ENCODE data around the gene SMYD3. TPM values are rescaled to one million over a fixed set of nuclear protein-coding genes. Genes with fewer than 3 reads are reported as not detected.
A peak's percentile ranks its signal among the peaks of the same experiment; 100 is the strongest.

Gene SMYD3
- total RNA-seq, 1 experiment from 2014 or later: 25.5 TPM

DNA sequence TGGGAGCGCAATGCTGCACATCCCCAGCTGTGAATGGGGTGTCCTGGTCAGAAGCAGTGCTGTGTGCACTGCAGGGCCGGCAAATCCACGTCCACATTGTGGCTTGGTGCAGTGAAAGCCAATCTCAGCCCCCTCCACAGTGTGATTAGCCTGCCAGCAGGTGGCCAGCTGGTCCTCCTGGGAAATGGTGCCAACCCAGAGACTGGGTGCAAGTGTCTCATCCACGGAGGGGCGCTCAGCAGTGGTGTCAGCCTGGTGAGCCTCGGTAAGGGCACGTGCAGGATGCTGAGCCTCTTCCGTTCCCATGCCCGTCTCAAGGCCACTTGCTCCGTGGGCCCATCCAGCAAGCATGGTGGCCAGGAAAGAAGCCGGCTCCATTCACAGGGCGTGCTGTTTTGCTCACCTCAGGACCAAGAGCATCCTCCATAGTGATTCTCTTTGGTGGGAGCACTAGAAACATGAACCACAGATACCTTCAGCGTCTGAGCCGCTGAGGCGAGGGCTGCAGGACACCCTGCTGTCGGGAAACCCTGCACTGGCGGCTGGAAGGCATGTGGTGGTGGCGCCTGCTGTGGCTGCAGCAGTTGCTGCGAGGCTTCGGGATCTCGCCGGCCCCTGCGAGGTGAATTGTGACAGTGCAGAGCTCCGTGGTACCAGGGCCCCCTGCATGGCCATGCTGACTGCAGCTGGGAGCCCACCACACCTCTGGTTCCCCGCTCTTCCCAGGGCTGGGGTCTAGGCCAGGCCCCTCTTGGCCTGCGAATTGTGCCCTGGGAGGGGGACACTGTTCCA lies 2.0 kb upstream of the SMYD3 start:
- Mint-ChIP-seq H3K27ac (no peak overlapping the region), H3K36me3 (ENCODE audit: insufficient read depth in 1 of 3, low read depth in 3 of 3) (peaks cover 0 to under 1% (median 0%) of the 10 kb centered on the region in 3 experiments; a peak in 1 of 7 replicates), H3K9me3 (peaks cover 7 to 8% of the 10 kb centered on the region in 2 experiments), H3K4me1 (peaks cover 13 to 15% of the 10 kb centered on the region in 2 experiments), H3K27me3 (ENCODE audit: low read depth) (peaks cover 2% of the 10 kb centered on the region), H3K4me3 (no peak overlapping the region)
- H3K27ac ChIP-seq (ENCODE audit: insufficient read length, low read depth, low read length): no peak overlapping the region
- H3T11ph ChIP-seq (ENCODE audit: low read length): no peak overlapping the region
- H3K27me3 ChIP-seq (ENCODE audit: insufficient read depth, low read length): no peaks in the 10 kb centered on the region; the same call in 1 of the 2 replicates
- H2BK12ac ChIP-seq (ENCODE audit: insufficient read length, low read depth, low read length): no peak overlapping the region
- no peak overlapping the region for H3K56ac ChIP-seq (ENCODE audit: insufficient read length, low read depth, low read length)
- H3K79me2 ChIP-seq (ENCODE audit: insufficient read depth, low read length): no peaks in the 10 kb centered on the region
- H2BK15ac ChIP-seq (ENCODE audit: low read depth, low read length): no peak overlapping the region
- DNase-seq: no peak
- no peak overlapping the region for H3K18ac ChIP-seq (ENCODE audit: insufficient read length, low read depth, low read length)
- WGBS (ENCODE audit: extremely low coverage, insufficient read length, low lambda C conversion rate): no CpG with 5 or more reads among the region's 26 CpGs
- no peak overlapping the region for H2BK120ac ChIP-seq (ENCODE audit: low read depth, low read length, poor library complexity, severe bottlenecking)
- H2BK20ac ChIP-seq (ENCODE audit: low read depth, low read length, poor library complexity, severe bottlenecking): no peak overlapping the region
- no peak overlapping the region for H3K23ac ChIP-seq (ENCODE audit: insufficient read length, low read depth, low read length)
- H2AK5ac ChIP-seq (ENCODE audit: insufficient read length, low read length): no peak overlapping the region
- no peak overlapping the region for H3K9ac ChIP-seq (ENCODE audit: extremely low read depth, insufficient read length, low read length)
- H4K20me1 ChIP-seq (ENCODE audit: control insufficient read depth, insufficient read depth, insufficient read length): no peaks in the 10 kb centered on the region
- TF ChIP-seq, protein P1, sequence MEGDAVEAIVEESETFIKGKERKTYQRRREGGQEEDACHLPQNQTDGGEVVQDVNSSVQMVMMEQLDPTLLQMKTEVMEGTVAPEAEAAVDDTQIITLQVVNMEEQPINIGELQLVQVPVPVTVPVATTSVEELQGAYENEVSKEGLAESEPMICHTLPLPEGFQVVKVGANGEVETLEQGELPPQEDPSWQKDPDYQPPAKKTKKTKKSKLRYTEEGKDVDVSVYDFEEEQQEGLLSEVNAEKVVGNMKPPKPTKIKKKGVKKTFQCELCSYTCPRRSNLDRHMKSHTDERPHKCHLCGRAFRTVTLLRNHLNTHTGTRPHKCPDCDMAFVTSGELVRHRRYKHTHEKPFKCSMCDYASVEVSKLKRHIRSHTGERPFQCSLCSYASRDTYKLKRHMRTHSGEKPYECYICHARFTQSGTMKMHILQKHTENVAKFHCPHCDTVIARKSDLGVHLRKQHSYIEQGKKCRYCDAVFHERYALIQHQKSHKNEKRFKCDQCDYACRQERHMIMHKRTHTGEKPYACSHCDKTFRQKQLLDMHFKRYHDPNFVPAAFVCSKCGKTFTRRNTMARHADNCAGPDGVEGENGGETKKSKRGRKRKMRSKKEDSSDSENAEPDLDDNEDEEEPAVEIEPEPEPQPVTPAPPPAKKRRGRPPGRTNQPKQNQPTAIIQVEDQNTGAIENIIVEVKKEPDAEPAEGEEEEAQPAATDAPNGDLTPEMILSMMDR (conservative IDR thresholded peaks at IDR 0.05): no peak
- H2BK5ac ChIP-seq (ENCODE audit: insufficient read length, low read length): no peak overlapping the region
- H4K8ac ChIP-seq (replicated peaks; ENCODE audit: insufficient read length, low read depth, low read length): no peak overlapping the region
- H3K4ac ChIP-seq (ENCODE audit: low read depth, low read length): no peak overlapping the region
- H2AFZ ChIP-seq (ENCODE audit: low read length): no peak overlapping the region
- H3K23me2 ChIP-seq (ENCODE audit: insufficient read length, low read depth, low read length, poor library complexity, severe bottlenecking): no peaks in the 10 kb centered on the region
- H4K5ac ChIP-seq (ENCODE audit: insufficient read length, low read depth, low read length): peak overlapping the region; percentile 55
- no peak overlapping the region for H3K4me2 ChIP-seq (ENCODE audit: insufficient read depth, insufficient read length, low read length)
- no peaks in the 10 kb centered on the region for H3K79me1 ChIP-seq (ENCODE audit: insufficient read depth, low read depth, low read length, poor library complexity, severe bottlenecking)
- no peaks in the 10 kb centered on the region for H3K9me3 ChIP-seq (ENCODE audit: control insufficient read depth, low read depth, low read length)
- H3K14ac ChIP-seq (ENCODE audit: insufficient read depth, low read length): no peak overlapping the region; the same call in 1 of the 2 replicates
- H4K91ac ChIP-seq (ENCODE audit: insufficient read length, low read depth, low read length): no peak overlapping the region
- H3K4me1 ChIP-seq (ENCODE audit: insufficient read depth, low read length): no peaks in the 10 kb centered on the region

All from H9 (cell line).